CD14-positive monocyte (primary cell): ENCODE data around the gene CDIP1. TPM values are rescaled to one million over a fixed set of nuclear protein-coding genes. Genes with fewer than 3 reads are reported as not detected.

Experiments
- DNase-seq, 3 donors: peaks; one replicate each; pipeline ENCODE4 v3.0.0-alpha.2; 2011 to 2022
- H2AFZ ChIP-seq: 2 replicates; pipeline ENCODE4 v1.6.0; 2012; ENCODE audit warnings: mild to moderate bottlenecking, low read depth, low read length, inconsistent platforms; ENCODE audit not compliant: insufficient read depth, poor library complexity, severe bottlenecking
- H3K27ac ChIP-seq, 2 donors: 1 replicate in 1 of 2; 2 replicates in 1 of 2; pipeline ENCODE4 v1.5.1; 2012 to 2013; ENCODE audit warnings: low read length in 2 of 2, control low read depth in 1 of 2, inconsistent platforms in 1 of 2, low read depth in 1 of 2, mild to moderate bottlenecking in 1 of 2
- H3K27me3 ChIP-seq, 2 donors: one replicate each; pipeline versions ENCODE4 v1.6.0 to v1.6.1; 2011 to 2013; ENCODE audit warnings: low read length in 2 of 2; ENCODE audit not compliant: control insufficient read depth in 2 of 2, insufficient read depth in 2 of 2
- H3K36me3 ChIP-seq, 2 donors: replicated peaks in 1 of 2; 1 replicate in 1 of 2; 2 replicates in 1 of 2; pipeline versions ENCODE4 v1.5.1 to v1.6.1; 2012 to 2013; ENCODE audit warnings: low read length in 2 of 2, control low read depth in 1 of 2, inconsistent platforms in 1 of 2, mild to moderate bottlenecking in 1 of 2; ENCODE audit not compliant: insufficient read depth in 2 of 2, control insufficient read depth in 1 of 2
- H3K4me1 ChIP-seq, 2 donors: 1 replicate in 1 of 2; 2 replicates in 1 of 2; pipeline versions ENCODE4 v1.5.1 to v1.6.1; 2012 to 2013; ENCODE audit warnings: low read length in 2 of 2, control low read depth in 1 of 2, inconsistent platforms in 1 of 2, mild to moderate bottlenecking in 1 of 2, moderate library complexity in 1 of 2; ENCODE audit not compliant: insufficient read depth in 2 of 2, control insufficient read depth in 1 of 2
- H3K4me2 ChIP-seq: replicated peaks from 2 replicates; pipeline ENCODE3; 2012; ENCODE audit warnings: low read length, moderate library complexity, mild to moderate bottlenecking; ENCODE audit not compliant: poor library complexity, severe bottlenecking; ENCODE audit errors: extremely low read depth
- H3K4me3 ChIP-seq, 3 experiments: fragments of 200-600 bp in 1 of 3; sonication (generic) in 1 of 3; replicated peaks in 1 of 3; 1 replicate in 2 of 3; 2 replicates in 1 of 3; pipeline ENCODE4 v1.5.1; 2011 to 2013; ENCODE audit warnings: low read length in 3 of 3, mild to moderate bottlenecking in 3 of 3, control low read depth in 2 of 3, low read depth in 2 of 3, inconsistent platforms in 1 of 3, moderate library complexity in 1 of 3
- H3K79me2 ChIP-seq: 2 replicates; pipeline ENCODE4 v1.6.0; 2012; ENCODE audit warnings: mild to moderate bottlenecking, control low read depth, inconsistent platforms, low read length, moderate library complexity; ENCODE audit not compliant: insufficient read depth
- H3K9ac ChIP-seq: 2 replicates; pipeline ENCODE4 v1.6.0; 2017; ENCODE audit warnings: low read length, mild to moderate bottlenecking; ENCODE audit not compliant: insufficient read depth, poor library complexity, severe bottlenecking
- H3K9me3 ChIP-seq, 2 donors: replicated peaks in 1 of 2; 1 replicate in 1 of 2; 2 replicates in 1 of 2; pipeline versions ENCODE4 v1.5.1 to v1.6.1; 2012 to 2013; ENCODE audit warnings: low read length in 2 of 2, control low read depth in 1 of 2; ENCODE audit not compliant: control insufficient read depth in 1 of 2, insufficient read depth in 1 of 2
- H4K20me1 ChIP-seq: 2 replicates; pipeline ENCODE4 v1.6.0; 2012; ENCODE audit warnings: mild to moderate bottlenecking, low read length, control low read depth, moderate library complexity; ENCODE audit not compliant: insufficient read depth
- H3K27ac Mint-ChIP-seq, 7 donors: one replicate each; pipeline ENCODE4 v1.8.0; 2020; ENCODE audit warnings: mild to moderate bottlenecking in 7 of 7, mixed read lengths in 7 of 7, moderate library complexity in 6 of 7, inconsistent platforms in 2 of 7
- H3K27me3 Mint-ChIP-seq, 3 donors: one replicate each; pipeline ENCODE4 v1.8.0; 2021 to 2022; ENCODE audit warnings: low read depth in 3 of 3, mild to moderate bottlenecking in 3 of 3, mixed read lengths in 3 of 3, moderate library complexity in 3 of 3, inconsistent platforms in 1 of 3
- H3K36me3 Mint-ChIP-seq, 2 donors: one replicate each; pipeline ENCODE4 v1.8.0; 2020; ENCODE audit warnings: mixed read lengths in 2 of 2, inconsistent platforms in 1 of 2, mild to moderate bottlenecking in 1 of 2
- H3K4me1 Mint-ChIP-seq: one replicate; pipeline ENCODE4 v1.8.0; 2020; ENCODE audit warnings: mild to moderate bottlenecking, mixed read lengths
- H3K4me3 Mint-ChIP-seq, 2 donors: one replicate each; pipeline ENCODE4 v1.8.0; 2020; ENCODE audit warnings: mild to moderate bottlenecking in 2 of 2, mixed read lengths in 2 of 2, moderate library complexity in 1 of 2
- H3K9me3 Mint-ChIP-seq, 7 donors: one replicate each; pipeline ENCODE4 v1.8.0; 2020 to 2022; ENCODE audit warnings: mixed read lengths in 7 of 7, mild to moderate bottlenecking in 6 of 7, moderate library complexity in 6 of 7, inconsistent platforms in 2 of 7
- CTCF ChIP-seq: fragments of 200-600 bp; IDR thresholded peaks from one replicate; pipeline ENCODE4 v1.8.0; 2022; ENCODE audit warnings: antibody characterized with exemption, mild to moderate bottlenecking
- whole genome bisulfite sequencing: methylation state at CpG from one replicate; pipeline ENCODE4 v1.1.5; 2013; ENCODE audit warnings: missing lambda C conversion rate; ENCODE audit not compliant: insufficient coverage; 5-methylcytosine and 5-hydroxymethylcytosine counted together
- intact Hi-C, 2 donors: fragments of 100-400 bp; cut with micrococcal nuclease; formaldehyde crosslinking; loops; one replicate each; pipeline versions ENCODE4 v1.15.0 to v1.15.1; 2023
- polyA plus RNA-seq, 3 donors: library from polyadenylated mRNA; depleted of rRNA in 1 of 3; unstranded in 2 of 3; stranded (reverse) in 1 of 3; fragments of 300-500 nt in 2 of 3; fragments of >200 nt in 1 of 3; fragmentation: Illumina TruSeq in 2 of 3; gene quantifications; 1 replicate in 2 of 3; 2 replicates in 1 of 3; pipeline ENCODE4 v1.2.3, GENCODE V29; 2012 to 2021

The CDIP1 gene
- polyA plus RNA-seq, 3 donors, result 8.6 to 11.2 (median 10.8) TPM

- peaks cover 31% of the 10 kb centered on the region for H4K20me1 ChIP-seq
- no peaks in the 10 kb centered on the region for H3K27me3 ChIP-seq
- H3K4me3 ChIP-seq, result no peak overlapping the region
- Mint-ChIP-seq H3K4me1 (peaks cover 1% of the 10 kb centered on the region), H3K9me3 (no peaks in the 10 kb centered on the region), H3K27ac (peak overlapping the region in 1 of 7 donors; percentile 50), H3K27me3 (no peaks in the 10 kb centered on the region), H3K4me3 (no peak overlapping the region), H3K36me3 (peaks cover 38 to 41% of the 10 kb centered on the region in 2 donors)
- no peaks in the 10 kb centered on the region for H3K4me1 ChIP-seq
- DNase-seq, result no peak
- no peak overlapping the region for H2AFZ ChIP-seq
- no CpG with 5 or more reads among the region's 2 CpGs for WGBS
- H3K27ac ChIP-seq, result no peak overlapping the region
- no peaks in the 10 kb centered on the region for H3K9me3 ChIP-seq
- H3K4me2 ChIP-seq, result no peak overlapping the region
- peaks cover 12 to 43% of the 10 kb centered on the region in 2 donors for H3K36me3 ChIP-seq
- no peak for TF ChIP-seq CTCF
- no peak overlapping the region for H3K9ac ChIP-seq
- H3K79me2 ChIP-seq, result peaks cover 36% of the 10 kb centered on the region
- intact Hi-C loops, result no loop called here
These were observed 42.8 kb downstream of the CDIP1 start for GRCh38 chr16:4495766-4496165.

GRCh38 chr16:4494746-4495490 is 43.7 kb downstream of the CDIP1 start:
- WGBS, result 92% methylated on average over 2 of the region's 6 CpGs
- H3K36me3 Mint-ChIP-seq, result peaks cover 40 to 44% of the 10 kb centered on the region in 2 donors
- no peak overlapping the region for H3K4me2 ChIP-seq
- DNase-seq, result no peak
- H3K27ac ChIP-seq, result no peak overlapping the region
- no peaks in the 10 kb centered on the region for H3K27me3 ChIP-seq
- no peaks in the 10 kb centered on the region for H3K4me1 Mint-ChIP-seq
- H3K4me3 Mint-ChIP-seq, result no peak overlapping the region
- intact Hi-C loops, result no loop called here
- H3K79me2 ChIP-seq, result peaks cover 31% of the 10 kb centered on the region
- H3K9me3 Mint-ChIP-seq, result no peaks in the 10 kb centered on the region
- TF ChIP-seq CTCF, result no peak
- peaks cover 27% of the 10 kb centered on the region for H4K20me1 ChIP-seq
- no peak overlapping the region for H3K4me3 ChIP-seq
- no peaks in the 10 kb centered on the region for H3K9me3 ChIP-seq
- no peak overlapping the region for H2AFZ ChIP-seq
- H3K27me3 Mint-ChIP-seq, result no peaks in the 10 kb centered on the region
- peak overlapping the region in 2 of 7 donors; percentile 31 to 52 for H3K27ac Mint-ChIP-seq
- no peak overlapping the region for H3K9ac ChIP-seq
- peaks cover 16 to 52% of the 10 kb centered on the region in 2 donors for H3K36me3 ChIP-seq
- no peaks in the 10 kb centered on the region for H3K4me1 ChIP-seq
